Activated CD4-positive, alpha-beta T cell treated with anti-CD3 and anti-CD28 coated beads, Interleukin-2, amount 50 U/mL, for 24 hours (primary cell): ENCODE measurements around the gene MAP6.

Experiments used
- DNase-seq, 2 donors: peaks; one replicate each; pipeline ENCODE4 v3.0.0-alpha.2; 2020; ENCODE audit warnings: low read depth in 1 of 2, low spot score in 1 of 2

Gene MAP6

GRCh38 chr11:75554258-75555022 lies 114.4 kb downstream of the MAP6 start:
- no peak for DNase-seq

GRCh38 chr11:75553889-75554257 lies 115.0 kb downstream of the MAP6 start:
- DNase-seq = no peak

- no peak for DNase-seq
These were observed 115.7 kb downstream of the MAP6 start for GRCh38 chr11:75553182-75553581.

- no peak for DNase-seq
These were observed 119.4 kb downstream of the MAP6 start for GRCh38 chr11:75549370-75549958.

- no peak for DNase-seq
These were observed 120.1 kb downstream of the MAP6 start for GRCh38 chr11:75548595-75549272.

GRCh38 chr11:75547617-75548058 lies 121.2 kb downstream of the MAP6 start:
- DNase-seq = no peak

GRCh38 chr11:75547177-75547576 lies 121.7 kb downstream of the MAP6 start:
- DNase-seq = no peak

GRCh38 chr11:75543806-75544205 lies 125.0 kb downstream of the MAP6 start:
- DNase-seq = no peak

- no peak for DNase-seq
These were observed 126.8 kb downstream of the MAP6 start for GRCh38 chr11:75542088-75542438.

GRCh38 chr11:75541193-75542087 lies 127.4 kb downstream of the MAP6 start:
- DNase-seq = no peak

- DNase-seq = no peak
These were observed 129.1 kb downstream of the MAP6 start for GRCh38 chr11:75539459-75540334.

- no peak for DNase-seq
These were observed 130.5 kb downstream of the MAP6 start for GRCh38 chr11:75538150-75538942.

- DNase-seq = no peak
These were observed 131.1 kb downstream of the MAP6 start for GRCh38 chr11:75537740-75538139.
